NCI-H1694 treated with DMSO at 0.1 percent for 48 hours (cell line): ENCODE results near the gene PPP1R12B.
"Not testable (repeated sequence)": the region's sequence is repeated elsewhere in the genome, so short reads cannot be mapped to it uniquely, and the experiment has no call there.

ENCODE experiments used
- DNase-seq: peaks from one replicate; lab custom pipeline; 2025; lab: John Stamatoyannopoulos, UW

PPP1R12B gene

GRCh38 chr1:202614363-202615207 is 266.1 kb downstream of the PPP1R12B start:
- DNase-seq: peak; percentile 32

GRCh38 chr1:202615208-202615500 is 266.7 kb downstream of the PPP1R12B start:
- not testable (repeated sequence) for DNase-seq

- DNase-seq: no peak
These were observed 267.2 kb downstream of the PPP1R12B start for GRCh38 chr1:202615501-202616354.

GRCh38 chr1:202616355-202616915 is 267.9 kb downstream of the PPP1R12B start:
- no peak for DNase-seq

- not testable (repeated sequence) for DNase-seq
These were observed 270.5 kb downstream of the PPP1R12B start for GRCh38 chr1:202619012-202619411.

GRCh38 chr1:202619505-202619904 is 271.0 kb downstream of the PPP1R12B start:
- DNase-seq: no peak

- DNase-seq: not testable (repeated sequence)
These were observed 271.5 kb downstream of the PPP1R12B start for GRCh38 chr1:202620036-202620435.

GRCh38 chr1:202621446-202621845 is 272.9 kb downstream of the PPP1R12B start:
- no peak for DNase-seq

GRCh38 chr1:202622388-202622787 is 273.9 kb downstream of the PPP1R12B start:
- DNase-seq: no peak

- DNase-seq: no peak
These were observed 274.6 kb downstream of the PPP1R12B start for GRCh38 chr1:202623075-202623474.

GRCh38 chr1:202623476-202623875 is 275.0 kb downstream of the PPP1R12B start:
- not testable (repeated sequence) for DNase-seq

- no peak for DNase-seq
These were observed 275.7 kb downstream of the PPP1R12B start for GRCh38 chr1:202624088-202624780.

- no peak for DNase-seq
These were observed 276.2 kb downstream of the PPP1R12B start for GRCh38 chr1:202624781-202625108.

- DNase-seq: peak; percentile 44
These were observed 277.2 kb downstream of the PPP1R12B start for GRCh38 chr1:202625416-202626360.

GRCh38 chr1:202627036-202627435 is 278.5 kb downstream of the PPP1R12B start:
- DNase-seq: not testable (repeated sequence)

GRCh38 chr1:202627841-202628565 is 279.5 kb downstream of the PPP1R12B start:
- DNase-seq: no peak

GRCh38 chr1:202628646-202629215 is 280.2 kb downstream of the PPP1R12B start:
- DNase-seq: no peak

- DNase-seq: not testable (repeated sequence)
These were observed 280.8 kb downstream of the PPP1R12B start for GRCh38 chr1:202629257-202629811.

- not testable (repeated sequence) for DNase-seq
These were observed 281.6 kb downstream of the PPP1R12B start for GRCh38 chr1:202630096-202630495.

GRCh38 chr1:202630541-202630940 is 282.0 kb downstream of the PPP1R12B start:
- no peak for DNase-seq
